ENCODE data around the gene ECEL1. TPM values are rescaled to one million over a fixed set of nuclear protein-coding genes. Genes with fewer than 3 reads are reported as not detected.
A peak's percentile ranks its signal among the peaks of the same experiment; 100 is the strongest.

ECEL1 gene
- total RNA-seq, 6 experiments from 2014 or later, result 0.22 to 1.3 (median 0.83) TPM; not detected in 2

GRCh38 chr2:232523682-232524597 is 36.3 kb upstream of the ECEL1 start:
- H3K27me3 ChIP-seq, result peaks cover 14 to 27% of the 10 kb centered on the region in 2 donors
- no peaks in the 10 kb centered on the region for H3K36me3 ChIP-seq
- H3K4me1 ChIP-seq, result peaks cover 0 to 20% (median 0%) of the 10 kb centered on the region in 4 donors
- intact Hi-C loops (cut with DNase I), result loop anchor here in 1 of 2 donors (10.0 kb wide), 2 partner anchors 89 to 619 kb away; no protein-coding TSS in a partner anchor
- no peak for TF ChIP-seq POLR2A (IDR thresholded peaks at IDR 0.05)
- TF ChIP-seq CTCF (IDR thresholded peaks at IDR 0.05), result peak in 1 of 4 donors; percentile 18
- DNase-seq (no peak), ATAC-seq (peak in 3 of 4 donors; percentile 3 to 32 (median 29))
- H3K4me3 ChIP-seq, result no peak overlapping the region
- H3K9me3 ChIP-seq, result no peaks in the 10 kb centered on the region
- H3K27ac ChIP-seq, result no peak overlapping the region
- 0% methylated on average over 2 of the region's 75 CpGs for WGBS (ENCODE audit: insufficient coverage, low coverage, low lambda C conversion rate, missing lambda C conversion rate)

GRCh38 chr2:232523402-232523681 is 35.7 kb upstream of the ECEL1 start:
- WGBS (ENCODE audit: insufficient coverage, low coverage, low lambda C conversion rate, missing lambda C conversion rate), result 0% methylated on average over 4 of the region's 16 CpGs
- peaks cover 14 to 27% of the 10 kb centered on the region in 2 donors for H3K27me3 ChIP-seq
- H3K9me3 ChIP-seq, result no peaks in the 10 kb centered on the region
- intact Hi-C loops (cut with DNase I), result loop anchor here in 1 of 2 donors (10.0 kb wide), 2 partner anchors 89 to 619 kb away; no protein-coding TSS in a partner anchor
- ATAC-seq (no peak), DNase-seq (no peak)
- TF ChIP-seq POLR2A (IDR thresholded peaks at IDR 0.05) (no peak), CTCF (IDR thresholded peaks at IDR 0.05) (no peak)
- H3K4me1 ChIP-seq, result peaks cover 0 to 20% (median 0%) of the 10 kb centered on the region in 4 donors
- H3K4me3 ChIP-seq, result no peak overlapping the region
- H3K27ac ChIP-seq, result no peak overlapping the region
- no peaks in the 10 kb centered on the region for H3K36me3 ChIP-seq

GRCh38 chr2:232522623-232523401 is 35.2 kb upstream of the ECEL1 start:
- no peak for ATAC-seq
- intact Hi-C loops (cut with DNase I), result loop anchor here in 1 of 2 donors (10.0 kb wide), 2 partner anchors 88 to 618 kb away; no protein-coding TSS in a partner anchor
- no peak overlapping the region for H3K4me3 ChIP-seq

More at GRCh38 chr2:232522623-232523401, 35.2 kb upstream of the ECEL1 start:
- no peaks in the 10 kb centered on the region for H3K36me3 ChIP-seq
- peaks cover 14 to 27% of the 10 kb centered on the region in 2 donors for H3K27me3 ChIP-seq
- no peak for DNase-seq
- WGBS (ENCODE audit: insufficient coverage, low coverage, low lambda C conversion rate, missing lambda C conversion rate), result 5% methylated on average over 8 of the region's 46 CpGs
- H3K4me1 ChIP-seq, result peaks cover 0 to 20% (median 0%) of the 10 kb centered on the region in 4 donors
- H3K27ac ChIP-seq, result no peak overlapping the region
- no peak for TF ChIP-seq CTCF (IDR thresholded peaks at IDR 0.05)
- no peak for TF ChIP-seq POLR2A (IDR thresholded peaks at IDR 0.05)
- no peaks in the 10 kb centered on the region for H3K9me3 ChIP-seq

All from right lobe of liver (tissue), 6 donors.